ENCODE measurements around the gene PTPRJ.

Gene PTPRJ

GRCh38 chr11:48075637-48076036 lies 95.3 kb downstream of the PTPRJ start:
- Histone ChIP-seq H3K4me1 (no peaks in the 10 kb centered on the region), H3K4me3 (ENCODE audit: low read depth, low read length) (no peak overlapping the region), H3K36me3 (no peaks in the 10 kb centered on the region), H3K9me3 (no peaks in the 10 kb centered on the region), H3K27me3 (no peaks in the 10 kb centered on the region)
- DNase-seq, result no peak
- no peak for TF ChIP-seq CTCF (IDR thresholded peaks at IDR 0.05; ENCODE audit: low read depth, low read length)

GRCh38 chr11:48077251-48077650 lies 96.9 kb downstream of the PTPRJ start:
- no peaks in the 10 kb centered on the region for H3K4me1 ChIP-seq
- DNase-seq, result no peak
- no peaks in the 10 kb centered on the region for H3K9me3 ChIP-seq
- H3K4me3 ChIP-seq (ENCODE audit: low read depth, low read length), result no peak overlapping the region
- TF ChIP-seq CTCF (IDR thresholded peaks at IDR 0.05; ENCODE audit: low read depth, low read length), result no peak
- no peaks in the 10 kb centered on the region for H3K27me3 ChIP-seq
- H3K36me3 ChIP-seq, result no peaks in the 10 kb centered on the region

- Histone ChIP-seq H3K36me3 (no peaks in the 10 kb centered on the region), H3K4me1 (no peaks in the 10 kb centered on the region), H3K9me3 (no peaks in the 10 kb centered on the region), H3K27me3 (no peaks in the 10 kb centered on the region), H3K4me3 (ENCODE audit: low read depth, low read length) (no peak overlapping the region)
- no peak for TF ChIP-seq CTCF (IDR thresholded peaks at IDR 0.05; ENCODE audit: low read depth, low read length)
- DNase-seq, result no peak
Observed at GRCh38 chr11:48078689-48079088, 98.3 kb downstream of the PTPRJ start.

- H3K27me3 ChIP-seq, result no peaks in the 10 kb centered on the region
Observed at GRCh38 chr11:48079596-48079995, 99.2 kb downstream of the PTPRJ start.

GRCh38 chr11:48080301-48080861 lies 100.0 kb downstream of the PTPRJ start:
- no peak for DNase-seq
- Histone ChIP-seq H3K4me1 (no peaks in the 10 kb centered on the region), H3K36me3 (no peaks in the 10 kb centered on the region), H3K27me3 (no peaks in the 10 kb centered on the region), H3K9me3 (no peaks in the 10 kb centered on the region), H3K4me3 (ENCODE audit: low read depth, low read length) (no peak overlapping the region)
- no peak for TF ChIP-seq CTCF (IDR thresholded peaks at IDR 0.05; ENCODE audit: low read depth, low read length)

More at GRCh38 chr11:48079596-48079995, 99.2 kb downstream of the PTPRJ start:
- Histone ChIP-seq H3K4me3 (ENCODE audit: low read depth, low read length) (no peak overlapping the region), H3K4me1 (no peaks in the 10 kb centered on the region), H3K36me3 (no peaks in the 10 kb centered on the region), H3K9me3 (no peaks in the 10 kb centered on the region)
- no peak for DNase-seq
- no peak for TF ChIP-seq CTCF (IDR thresholded peaks at IDR 0.05; ENCODE audit: low read depth, low read length)

GRCh38 chr11:48081151-48082010 lies 101.0 kb downstream of the PTPRJ start:
- H3K27me3 ChIP-seq, result no peaks in the 10 kb centered on the region
- no peak for TF ChIP-seq CTCF (IDR thresholded peaks at IDR 0.05; ENCODE audit: low read depth, low read length)
- no peak for DNase-seq
- H3K9me3 ChIP-seq, result no peaks in the 10 kb centered on the region
- H3K36me3 ChIP-seq, result no peaks in the 10 kb centered on the region
- H3K4me3 ChIP-seq (ENCODE audit: low read depth, low read length), result no peak overlapping the region
- H3K4me1 ChIP-seq, result no peaks in the 10 kb centered on the region
